ENCODE measurements around the gene IL2RG. TPM values are rescaled to one million over a fixed set of nuclear protein-coding genes. Genes with fewer than 3 reads are reported as not detected.
A peak's percentile ranks its signal among the peaks of the same experiment; 100 is the strongest.

The IL2RG gene
- polyA plus RNA-seq, 1 donor: 0.93 TPM

- no peak for DNase-seq
Observed at GRCh38 chrX:71107762-71108360, 3.5 kb downstream of the IL2RG start.

- no peak for DNase-seq
Observed at GRCh38 chrX:71107245-71107644, 4.1 kb downstream of the IL2RG start.

DNA sequence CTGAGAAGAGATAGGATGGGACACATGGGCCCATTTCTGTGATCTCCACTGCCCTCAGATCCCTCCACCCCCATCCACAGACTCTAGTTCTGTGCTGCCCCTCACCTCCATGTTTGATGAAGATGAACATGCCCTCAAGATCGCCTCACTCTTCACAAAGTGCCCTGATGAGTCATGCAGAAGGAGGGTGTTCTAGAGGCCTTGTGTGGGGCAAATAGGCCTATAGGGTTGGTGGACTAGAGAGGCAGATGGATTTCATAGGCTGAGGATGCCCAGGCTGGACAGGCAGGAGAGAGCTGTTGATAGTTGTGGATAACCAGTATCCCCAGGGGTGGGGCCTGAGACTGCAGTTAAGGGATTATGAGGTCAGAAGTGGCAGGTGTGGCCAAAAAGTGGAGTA is 5.0 kb downstream of the IL2RG start, which contains the start of gene CXorf65:
Gene CXorf65 (minus strand): TSS at position 314 of the 400 bp plus-strand sequence. CDS start 184 bp downstream, at position 130.
- no peak for DNase-seq

DNA sequence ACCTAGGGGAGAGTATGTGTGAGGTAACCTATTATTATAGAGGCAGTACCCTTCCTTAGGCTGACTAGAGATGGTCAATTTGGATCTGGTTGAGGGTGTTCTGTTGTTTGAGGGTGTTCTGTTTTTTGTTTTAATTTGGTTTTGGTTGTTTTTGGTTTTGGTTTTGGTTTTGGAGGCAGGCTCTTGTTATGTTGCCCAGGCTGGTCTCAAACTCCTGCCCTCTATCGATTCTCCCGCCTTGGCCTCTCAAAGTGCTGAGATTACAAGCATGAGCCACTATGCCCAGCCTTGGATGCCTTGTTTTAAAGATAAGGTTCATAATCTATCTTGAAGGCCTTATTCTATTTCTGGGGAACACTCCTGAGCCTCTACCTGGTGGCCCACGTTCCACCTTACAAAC is 5.7 kb downstream of the IL2RG start:
- DNase-seq: no peak

DNA sequence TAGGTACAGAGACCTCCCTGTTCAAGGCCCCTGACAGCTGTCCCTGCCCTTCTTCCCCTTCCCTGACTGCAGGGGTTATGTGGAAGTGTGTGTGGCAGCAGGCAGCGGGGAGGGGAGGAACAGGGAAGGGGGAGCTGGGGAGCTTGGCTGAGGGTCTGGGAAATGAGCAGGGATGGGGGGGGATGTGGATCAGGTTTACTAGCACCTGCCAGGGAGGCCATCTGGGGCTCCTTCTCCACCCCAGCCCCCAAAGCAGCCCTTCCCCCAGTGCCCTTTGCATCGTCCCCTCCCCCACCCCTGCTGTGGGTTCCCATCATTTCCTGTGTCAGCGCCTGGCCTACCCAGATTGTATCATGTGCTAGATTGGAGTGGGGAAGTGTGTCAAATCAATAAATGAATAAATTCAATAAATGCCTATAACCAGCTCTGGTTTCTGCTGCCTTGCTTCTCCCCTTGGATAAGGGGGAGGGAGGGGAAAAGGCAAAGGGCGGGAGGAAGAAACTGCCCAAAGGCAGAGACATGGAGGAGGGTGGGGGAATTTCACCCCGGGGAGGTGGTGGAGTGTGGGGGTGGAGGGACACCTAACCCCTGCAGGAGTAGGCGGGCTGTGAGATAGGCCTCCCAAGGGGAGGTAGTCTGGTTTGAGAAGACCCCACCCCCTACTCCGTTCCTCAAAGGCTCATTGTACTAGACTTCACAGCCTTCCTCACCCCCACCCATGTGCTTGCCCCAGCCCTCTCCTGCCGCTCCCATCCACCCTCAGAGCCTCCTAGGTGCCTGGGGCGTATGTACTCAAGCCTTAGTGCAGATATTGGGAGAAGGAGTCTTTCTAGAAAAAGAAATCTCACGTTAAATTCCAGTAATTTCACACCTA is 8.0 kb downstream of the IL2RG start:
- peak; percentile 33 for DNase-seq

DNA sequence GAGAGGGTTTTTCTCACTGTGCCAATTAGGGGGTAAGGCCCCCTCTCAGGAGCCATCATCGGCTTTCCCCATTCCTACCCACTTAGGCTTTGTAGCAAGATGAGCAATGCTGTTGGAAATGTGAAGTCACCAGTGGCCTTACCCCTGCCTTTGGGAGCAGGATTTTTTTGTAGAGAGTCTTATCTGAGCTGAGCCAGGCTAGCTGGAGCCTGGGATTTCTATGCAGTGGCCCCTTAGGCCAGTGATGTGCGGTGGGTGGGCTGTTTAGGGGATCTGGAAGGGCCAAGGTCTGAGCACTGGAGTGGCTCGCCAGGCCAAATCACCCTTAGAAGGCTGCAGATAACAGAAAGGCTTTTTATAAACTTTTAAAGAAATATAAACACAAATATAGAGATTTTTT is 9.1 kb downstream of the IL2RG start:
- no peak for DNase-seq

GRCh38 chrX:71100581-71101505 is 10.5 kb downstream of the IL2RG start:
- DNase-seq: no peak

DNA sequence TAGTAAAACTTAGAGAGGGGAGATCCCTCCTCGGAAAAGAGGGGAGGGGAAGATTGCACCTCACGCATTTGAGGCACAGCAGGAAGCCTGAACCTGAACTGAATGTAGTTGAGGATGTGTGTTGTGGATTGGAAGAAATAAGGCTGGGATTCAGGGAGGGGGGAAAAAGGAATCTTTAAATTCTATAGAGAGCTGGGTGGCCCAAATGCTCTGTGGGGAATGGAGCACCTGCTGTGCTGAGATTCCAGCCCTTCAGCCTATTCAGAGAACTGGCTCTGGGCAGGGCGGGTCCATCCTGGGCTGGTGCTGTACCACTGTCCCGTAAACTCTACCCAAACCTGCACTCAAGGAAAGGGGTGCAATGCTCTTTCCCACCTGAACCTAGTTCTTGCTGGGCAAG is 11.6 kb downstream of the IL2RG start:
- DNase-seq: no peak

GRCh38 chrX:71098951-71099506 is 12.3 kb downstream of the IL2RG start:
- no peak for DNase-seq

- DNase-seq: no peak
Observed at GRCh38 chrX:71098302-71098701, 13.1 kb downstream of the IL2RG start.

GRCh38 chrX:71096760-71097032 is 14.7 kb downstream of the IL2RG start:
- DNase-seq: no peak

GRCh38 chrX:71095981-71096759 is 15.2 kb downstream of the IL2RG start:
- DNase-seq: peak; percentile 37

DNA sequence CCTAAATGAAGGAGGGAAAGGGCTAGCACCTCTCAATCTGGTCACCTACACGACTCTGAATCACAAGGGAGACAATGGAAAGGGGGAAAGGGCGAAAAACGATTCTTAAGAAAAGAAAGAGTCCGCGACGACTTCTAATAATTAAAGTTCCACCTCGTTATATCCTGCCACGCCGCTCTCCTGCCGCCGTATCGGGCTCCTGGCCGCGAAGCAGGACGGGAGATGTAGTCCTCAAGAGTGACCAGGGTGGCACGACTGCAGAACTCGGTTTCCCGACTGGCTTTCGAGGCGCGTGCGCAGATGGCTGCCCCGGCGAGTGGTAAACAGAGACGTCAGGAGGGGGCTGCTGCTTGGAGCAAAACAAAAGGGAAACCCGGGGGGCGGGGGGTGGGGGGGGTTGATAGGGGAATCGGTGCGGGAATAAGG is 15.8 kb downstream of the IL2RG start, which contains the start of gene FOXO4:
Gene FOXO4 (plus strand): TSS at position 297 of the 426 bp plus-strand sequence. CDS start 678 bp downstream, outside the sequence.
- DNase-seq: peak; percentile 85

DNA sequence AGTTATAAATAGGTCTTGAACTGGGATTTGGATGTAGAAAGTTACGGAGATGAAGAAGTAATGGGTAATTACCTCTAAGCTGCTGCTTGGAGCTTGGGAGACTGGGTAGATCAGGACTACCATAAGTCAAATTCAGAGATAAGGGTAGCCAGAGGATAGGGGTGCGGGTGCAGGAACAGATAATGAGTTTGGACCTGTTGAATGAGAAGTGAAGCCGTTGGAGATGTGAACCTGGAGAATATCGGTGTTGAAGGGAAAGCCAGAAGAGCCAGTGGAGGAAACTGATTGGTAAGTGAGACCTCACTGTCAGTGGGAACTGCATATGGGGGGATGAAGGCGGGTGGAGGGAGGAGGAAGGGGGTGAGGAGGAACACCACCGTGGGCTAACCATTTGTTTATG is 16.3 kb downstream of the IL2RG start:
- DNase-seq: no peak

- DNase-seq: no peak
Observed at GRCh38 chrX:71091263-71091662, 20.1 kb downstream of the IL2RG start.

- DNase-seq: no peak
Observed at GRCh38 chrX:71085900-71086299, 25.5 kb downstream of the IL2RG start.

GRCh38 chrX:71082822-71083221 is 28.6 kb downstream of the IL2RG start:
- DNase-seq: no peak

DNA sequence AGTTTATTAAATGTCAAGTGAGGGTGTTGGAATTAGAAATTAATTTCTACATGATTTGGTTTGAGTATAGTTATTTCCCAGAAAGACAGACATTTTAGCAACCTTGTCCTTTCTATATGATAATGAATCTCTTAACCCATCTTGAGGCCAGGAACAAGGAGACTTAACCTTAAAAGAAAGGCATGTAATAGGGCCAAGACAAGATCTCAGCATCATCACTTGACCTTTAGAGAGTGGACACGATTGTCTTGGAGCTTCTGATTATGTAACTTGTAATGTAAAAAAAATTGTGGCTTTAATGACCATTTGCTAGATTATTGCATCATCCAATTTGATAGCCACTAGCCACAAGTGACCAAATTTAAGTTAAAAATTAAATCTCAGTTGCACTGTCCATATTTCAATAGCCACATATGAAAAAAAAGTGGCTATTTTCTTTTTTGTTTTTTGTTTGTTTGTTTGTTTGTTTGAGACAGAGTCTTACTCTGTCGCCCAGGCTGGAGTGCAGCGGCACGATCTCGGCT is 29.2 kb downstream of the IL2RG start:
- no peak for DNase-seq

DNA sequence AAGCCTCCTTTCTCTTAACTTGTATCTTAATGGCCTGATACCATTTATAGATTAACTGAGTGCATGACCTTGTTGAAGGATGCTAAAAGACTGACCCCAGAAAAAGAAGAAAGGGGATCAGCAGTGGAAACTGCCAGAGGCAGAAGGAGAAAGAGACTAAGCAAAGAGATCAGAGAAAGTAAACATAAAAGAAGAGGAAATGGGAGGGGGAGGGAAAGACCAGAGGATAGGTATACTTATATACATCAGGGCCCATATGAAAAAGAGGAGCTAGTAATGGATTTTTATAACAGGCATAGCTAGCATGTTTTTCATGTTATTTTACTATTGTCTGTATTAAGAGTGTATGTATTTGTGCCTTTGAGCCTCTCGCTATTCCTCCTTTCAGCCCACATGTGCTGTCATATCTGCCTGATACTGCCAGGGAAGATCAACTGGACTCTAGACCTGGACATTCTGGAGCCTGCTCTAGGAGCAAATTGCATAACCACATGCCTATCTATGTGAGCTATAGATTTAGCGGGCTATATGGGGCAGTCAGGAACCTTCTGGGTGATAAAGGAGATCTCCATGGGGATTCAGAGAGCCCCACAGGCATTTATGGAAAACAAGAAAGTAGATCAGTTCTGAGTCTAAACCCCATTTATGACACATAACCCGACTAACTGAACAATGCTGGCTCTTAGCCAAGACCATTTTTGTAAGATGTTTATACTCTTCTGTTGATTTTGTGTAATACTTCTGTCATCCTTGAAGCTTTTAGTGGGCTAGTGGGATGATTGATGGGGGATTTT is 29.9 kb downstream of the IL2RG start:
- DNase-seq: no peak

DNA sequence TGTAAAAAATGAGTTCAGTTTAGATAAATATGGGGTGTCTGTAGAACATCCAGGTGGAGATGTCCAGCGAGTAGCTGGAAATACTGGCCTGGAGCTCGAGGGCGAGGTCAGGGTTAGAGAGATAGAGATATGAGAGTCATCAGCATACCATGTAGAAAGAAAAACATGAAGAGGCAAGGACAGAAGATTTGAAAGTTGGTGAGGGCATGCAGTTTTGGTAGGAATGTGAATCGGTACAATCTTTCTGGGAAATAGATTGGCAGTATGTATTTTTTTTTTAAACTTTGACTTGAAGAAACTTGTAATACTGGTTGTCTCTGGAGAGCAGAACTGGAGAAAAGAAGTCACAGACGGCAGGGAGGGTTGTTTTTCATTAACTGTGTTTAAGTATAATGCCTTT is 40.8 kb downstream of the IL2RG start:
- no peak for DNase-seq
